Activated CD8-positive, alpha-beta memory T cell treated with anti-CD3 and anti-CD28 coated beads, Interleukin-2, amount 10 ng/mL, durations not matched to agents 7 days and 5 days (primary cell): ENCODE measurements around the gene SARDH. TPM values are rescaled to one million over a fixed set of nuclear protein-coding genes. Genes with fewer than 3 reads are reported as not detected.

Experiments used
- ATAC-seq: fragments of 150-1000 bp; cut with Tn5 transposase; one replicate; pipeline ENCODE4 v1.10.0; 2021; ENCODE audit warnings: moderate library complexity
- CTCF ChIA-PET: fragments of 350-600 bp; sonication (Branson Sonifier 250); formaldehyde crosslinking; loops from one replicate; lab custom pipeline; 2021; ENCODE audit warnings: antibody characterized with exemption; lab: Charles Lee
- DNase-seq: peaks from one replicate; pipeline ENCODE4 v3.0.0-alpha.2; 2020
- H3K27ac Mint-ChIP-seq: one replicate; pipeline ENCODE4 v1.8.0; 2021; ENCODE audit warnings: mild to moderate bottlenecking, mixed read lengths
- H3K27me3 Mint-ChIP-seq: one replicate; pipeline ENCODE4 v1.8.0; 2021; ENCODE audit warnings: mixed read lengths
- H3K36me3 Mint-ChIP-seq: one replicate; pipeline ENCODE4 v1.8.0; 2021; ENCODE audit warnings: mild to moderate bottlenecking, mixed read lengths
- H3K4me1 Mint-ChIP-seq: one replicate; pipeline ENCODE4 v1.8.0; 2021; ENCODE audit warnings: mixed read lengths
- H3K4me3 Mint-ChIP-seq: one replicate; pipeline ENCODE4 v1.8.0; 2021; ENCODE audit warnings: mild to moderate bottlenecking, moderate library complexity, mixed read lengths
- H3K9me3 Mint-ChIP-seq: one replicate; pipeline ENCODE4 v1.8.0; 2022; ENCODE audit warnings: low read depth, mixed read lengths
- total RNA-seq, 2 experiments: library from RNA; stranded (reverse); gene quantifications; one replicate each; pipeline ENCODE4 v1.2.3, GENCODE V29; 2021

SARDH gene
- total RNA-seq, 2 experiments from 2014 or later: 0.38 to 0.56 TPM

- no peaks in the 10 kb centered on the region for H3K9me3 Mint-ChIP-seq
- H3K36me3 Mint-ChIP-seq: no peaks in the 10 kb centered on the region
- ATAC-seq: no peak
- CTCF ChIA-PET: interaction anchor here (1.0 to 1.4 kb wide), 2 partner anchors 10 kb away, joined by 3 to 4 read pairs; no protein-coding TSS in a partner anchor
- H3K4me1 Mint-ChIP-seq: peaks cover 2% of the 10 kb centered on the region
- H3K4me3 Mint-ChIP-seq: no peak overlapping the region
- DNase-seq: no peak
- H3K27me3 Mint-ChIP-seq: no peaks in the 10 kb centered on the region
- H3K27ac Mint-ChIP-seq: no peak overlapping the region
These were observed 6.1 kb downstream of the SARDH start for GRCh38 chr9:133731876-133732638.

GRCh38 chr9:133730994-133731715 lies 7.0 kb downstream of the SARDH start:
- no peaks in the 10 kb centered on the region for H3K36me3 Mint-ChIP-seq
- ATAC-seq: no peak
- peaks cover 10% of the 10 kb centered on the region for H3K4me1 Mint-ChIP-seq
- H3K27me3 Mint-ChIP-seq: no peaks in the 10 kb centered on the region
- H3K9me3 Mint-ChIP-seq: no peaks in the 10 kb centered on the region
- H3K27ac Mint-ChIP-seq: no peak overlapping the region
- CTCF ChIA-PET: interaction anchor here (1.4 kb wide), 1 partner anchor 11 kb away, joined by 4 read pairs; no protein-coding TSS in a partner anchor
- no peak overlapping the region for H3K4me3 Mint-ChIP-seq
- DNase-seq: peak; percentile 28

- DNase-seq: peak; percentile 40
- ATAC-seq: no peak
- Mint-ChIP-seq H3K9me3 (no peaks in the 10 kb centered on the region), H3K27me3 (peaks cover 5% of the 10 kb centered on the region), H3K4me1 (peaks cover 10% of the 10 kb centered on the region), H3K36me3 (no peaks in the 10 kb centered on the region), H3K27ac (no peak overlapping the region), H3K4me3 (no peak overlapping the region)
- CTCF ChIA-PET: interaction anchor here (1.7 kb wide), 1 partner anchor 13 kb away, joined by 7 read pairs; no protein-coding TSS in a partner anchor
These were observed 8.4 kb downstream of the SARDH start for GRCh38 chr9:133729617-133730281.

- CTCF ChIA-PET: interaction anchor here (1.7 kb wide), 1 partner anchor 14 kb away, joined by 7 read pairs; no protein-coding TSS in a partner anchor
- Mint-ChIP-seq H3K4me1 (peaks cover 10% of the 10 kb centered on the region), H3K4me3 (no peak overlapping the region), H3K27me3 (peaks cover 9% of the 10 kb centered on the region), H3K27ac (no peak overlapping the region), H3K36me3 (no peaks in the 10 kb centered on the region), H3K9me3 (no peaks in the 10 kb centered on the region)
- DNase-seq (no peak), ATAC-seq (no peak)
These were observed 9.1 kb downstream of the SARDH start for GRCh38 chr9:133728856-133729616.

- Mint-ChIP-seq H3K4me3 (no peak overlapping the region), H3K36me3 (no peaks in the 10 kb centered on the region), H3K27ac (no peak overlapping the region), H3K9me3 (no peaks in the 10 kb centered on the region), H3K27me3 (peaks cover 16% of the 10 kb centered on the region), H3K4me1 (peaks cover 10% of the 10 kb centered on the region)
- DNase-seq (peak; percentile 35), ATAC-seq (no peak)
- CTCF ChIA-PET: interaction anchor here (1.2 to 2.2 kb wide), 7 partner anchors 12 to 266 kb away, joined by 3 to 12 read pairs (median 5); no protein-coding TSS in a partner anchor
These were observed 10.2 kb downstream of the SARDH start for GRCh38 chr9:133727876-133728441.

GRCh38 chr9:133727277-133727875 lies 10.8 kb downstream of the SARDH start:
- DNase-seq (peak; percentile 18), ATAC-seq (peak; percentile 35)
- no peak overlapping the region for H3K4me3 Mint-ChIP-seq

GRCh38 chr9:133726401-133727276 lies 11.5 kb downstream of the SARDH start:
- no peak overlapping the region for H3K27ac Mint-ChIP-seq
- ATAC-seq: peak; percentile 66

More at GRCh38 chr9:133727277-133727875, 10.8 kb downstream of the SARDH start:
- peaks cover 19% of the 10 kb centered on the region for H3K27me3 Mint-ChIP-seq
- H3K27ac Mint-ChIP-seq: no peak overlapping the region
- H3K4me1 Mint-ChIP-seq: peaks cover 10% of the 10 kb centered on the region
- H3K9me3 Mint-ChIP-seq: no peaks in the 10 kb centered on the region
- no peaks in the 10 kb centered on the region for H3K36me3 Mint-ChIP-seq
- CTCF ChIA-PET: interaction anchor here (1.1 to 2.2 kb wide), 11 partner anchors 11 to 267 kb away, joined by 3 to 12 read pairs (median 5); partner anchors contain the start of gene SARDH

GRCh38 chr9:133725886-133726285 lies 12.3 kb downstream of the SARDH start:
- DNase-seq: peak; percentile 37
- CTCF ChIA-PET: interaction anchor here (1.8 kb wide), 1 partner anchor 10 kb away, joined by 5 read pairs; no protein-coding TSS in a partner anchor
- Mint-ChIP-seq H3K9me3 (no peaks in the 10 kb centered on the region), H3K27ac (no peak overlapping the region), H3K27me3 (peaks cover 28% of the 10 kb centered on the region), H3K4me1 (peaks cover 10% of the 10 kb centered on the region), H3K36me3 (no peaks in the 10 kb centered on the region), H3K4me3 (no peak overlapping the region)
- ATAC-seq: no peak

More at GRCh38 chr9:133726401-133727276, 11.5 kb downstream of the SARDH start:
- H3K27me3 Mint-ChIP-seq: peaks cover 24% of the 10 kb centered on the region
- CTCF ChIA-PET: interaction anchor here (1.1 to 2.2 kb wide), 11 partner anchors 10 to 268 kb away, joined by 3 to 12 read pairs (median 5); partner anchors contain the start of gene SARDH
- H3K36me3 Mint-ChIP-seq: no peaks in the 10 kb centered on the region
- peak; percentile 72 for DNase-seq
- no peak overlapping the region for H3K4me3 Mint-ChIP-seq
- peaks cover 10% of the 10 kb centered on the region for H3K4me1 Mint-ChIP-seq
- no peaks in the 10 kb centered on the region for H3K9me3 Mint-ChIP-seq

GRCh38 chr9:133718563-133719315 lies 19.4 kb downstream of the SARDH start:
- no peaks in the 10 kb centered on the region for H3K36me3 Mint-ChIP-seq
- ATAC-seq (no peak), DNase-seq (no peak)
- no peaks in the 10 kb centered on the region for H3K4me1 Mint-ChIP-seq
- H3K27me3 Mint-ChIP-seq: peaks cover 23% of the 10 kb centered on the region
- CTCF ChIA-PET: interaction anchor here (1.0 kb wide), 1 partner anchor 24 kb away, joined by 3 read pairs; no protein-coding TSS in a partner anchor
- H3K9me3 Mint-ChIP-seq: no peaks in the 10 kb centered on the region
- no peak overlapping the region for H3K4me3 Mint-ChIP-seq
- no peak overlapping the region for H3K27ac Mint-ChIP-seq

- Mint-ChIP-seq H3K4me1 (no peaks in the 10 kb centered on the region), H3K27ac (no peak overlapping the region), H3K36me3 (no peaks in the 10 kb centered on the region), H3K9me3 (no peaks in the 10 kb centered on the region), H3K4me3 (no peak overlapping the region), H3K27me3 (peaks cover 15% of the 10 kb centered on the region)
- DNase-seq (no peak), ATAC-seq (no peak)
- CTCF ChIA-PET: interaction anchor here (1.0 to 1.9 kb wide), 5 partner anchors 10 to 63 kb away, joined by 3 to 6 read pairs (median 4); no protein-coding TSS in a partner anchor
These were observed 20.8 kb downstream of the SARDH start for GRCh38 chr9:133717113-133718031.
